Stomach (tissue), 9 donors: ENCODE results near the gene CRB2. TPM values are rescaled to one million over a fixed set of nuclear protein-coding genes. Genes with fewer than 3 reads are reported as not detected.

Source experiments
- DNase-seq, 2 donors: peaks; one replicate each; pipeline versions ENCODE4 v3.0.0 to v3.0.0-alpha.2; 2013 to 2019
- H3K27ac ChIP-seq, 5 donors: fragments of 200-600 bp in 4 of 5; sonication (generic) in 4 of 5; one replicate each; pipeline ENCODE4 v1.5.1; 2013 to 2019; ENCODE audit warnings: mild to moderate bottlenecking in 1 of 5, moderate library complexity in 1 of 5
- H3K27me3 ChIP-seq, 3 donors: fragments of 200-600 bp; sonication (generic); one replicate each; pipeline ENCODE4 v1.5.1; 2017 to 2019; ENCODE audit warnings: mixed run types in 1 of 3
- H3K36me3 ChIP-seq, 4 donors: fragments of 200-600 bp; sonication (generic); 1 replicate in 3 of 4; 2 replicates in 1 of 4; pipeline ENCODE4 v1.5.1; 2016 to 2019
- H3K4me1 ChIP-seq, 4 donors: fragments of 200-600 bp; sonication (generic); one replicate each; pipeline ENCODE4 v1.5.1; 2016 to 2019
- H3K4me3 ChIP-seq, 4 donors: fragments of 200-600 bp; sonication (generic) in 3 of 4; one replicate each; pipeline ENCODE4 v1.5.1; 2016 to 2019; ENCODE audit warnings: mild to moderate bottlenecking in 1 of 4
- H3K9me3 ChIP-seq, 4 donors: fragments of 200-600 bp; sonication (generic); one replicate each; pipeline ENCODE4 v1.5.1; 2016 to 2019
- CTCF ChIP-seq, 7 experiments: fragments of 450-650 bp in 4 of 7; fragments of 200-600 bp in 3 of 7; sonication (generic) in 3 of 7; IDR thresholded peaks; one replicate each; pipeline ENCODE4 v1.5.1; 2016 to 2019; ENCODE audit warnings: antibody characterized with exemption in 7 of 7, control low read depth in 2 of 7, mild to moderate bottlenecking in 1 of 7
- EP300 ChIP-seq: sonication (generic); formaldehyde crosslinking; IDR thresholded peaks from one replicate; pipeline ENCODE4 v1.6.1; 2017; ENCODE audit warnings: antibody characterized with exemption
- POLR2A ChIP-seq, 4 donors: fragments of 450-650 bp; IDR thresholded peaks; one replicate each; pipeline ENCODE4 v1.6.1; 2016; ENCODE audit warnings: antibody characterized with exemption in 4 of 4, control low read depth in 2 of 4, mild to moderate bottlenecking in 1 of 4, moderate library complexity in 1 of 4
- POLR2AphosphoS5 ChIP-seq, 3 donors: sonication (generic); formaldehyde crosslinking; IDR thresholded peaks; one replicate each; pipeline ENCODE4 v1.6.1; 2016; ENCODE audit warnings: antibody characterized with exemption in 3 of 3
- WGBS, 5 donors: extraction: QIAGEN DNeasy Blood & Tissue Kit in 3 of 5; methylation state at CpG; one replicate each; pipeline versions ENCODE4 v1.1.5 to v1.1.7; 2013 to 2018; 5-methylcytosine and 5-hydroxymethylcytosine counted together
- intact Hi-C: fragments of 100-400 bp; cut with DNase I; formaldehyde crosslinking; loops from one replicate; pipeline ENCODE4 v1.15.1; 2023; ENCODE audit warnings: low total_unique reads
- polyA plus RNA-seq, 3 donors: library from polyadenylated mRNA; stranded (reverse); fragments of 200-250 nt; gene quantifications; one replicate each; pipeline ENCODE4 v1.2.3, GENCODE V29; 2013
- total RNA-seq, 5 donors: library from RNA; depleted of rRNA; stranded (reverse); fragments of >200 nt; gene quantifications; one replicate each; pipeline versions ENCODE4 v1.1.0 to v1.2.3, GENCODE V29; 2014 to 2016
- donor health status: healthy with polysubstance abuse.
- donor health status: Bipolar disorder and iron deficiency.
- donor health status: healthy.

CRB2 gene
- total and polyA plus RNA-seq, 8 donors = 0.03 to 4.3 (median 0.19) TPM; not detected in 4

- DNase-seq = no peak
- H3K9me3 ChIP-seq = no peaks in the 10 kb centered on the region
- H3K4me1 ChIP-seq = peaks cover 12 to 37% (median 29%) of the 10 kb centered on the region in 4 donors
- no peak for TF ChIP-seq POLR2AphosphoS5 (IDR thresholded peaks at IDR 0.05)
- no peak for TF ChIP-seq POLR2A (IDR thresholded peaks at IDR 0.05)
- no peak for TF ChIP-seq EP300
- TF ChIP-seq CTCF (IDR thresholded peaks at IDR 0.05) = no peak
- H3K27me3 ChIP-seq = peaks cover 14 to 97% (median 54%) of the 10 kb centered on the region in 3 donors
- WGBS, 5 donors = 18 to 51% (median 24%) methylated on average over 7 to 58 of the region's 58 CpGs
- intact Hi-C loops = no loop called here
- H3K27ac ChIP-seq = no peak overlapping the region
- H3K36me3 ChIP-seq = no peaks in the 10 kb centered on the region
- H3K4me3 ChIP-seq = no peak overlapping the region
These were observed 16.9 kb downstream of the CRB2 start for GRCh38 chr9:123372766-123373446.

- intact Hi-C loops = no loop called here
- Histone ChIP-seq H3K9me3 (no peaks in the 10 kb centered on the region), H3K36me3 (no peaks in the 10 kb centered on the region), H3K27ac (no peak overlapping the region), H3K4me1 (peaks cover 12 to 37% (median 29%) of the 10 kb centered on the region in 4 donors), H3K27me3 (peaks cover 14 to 92% (median 54%) of the 10 kb centered on the region in 3 donors), H3K4me3 (no peak overlapping the region)
- WGBS, 5 donors = 0 to 8% (median 4%) methylated on average over 9 to 60 of the region's 60 CpGs
- TF ChIP-seq POLR2AphosphoS5 (IDR thresholded peaks at IDR 0.05) = no peak
- no peak for TF ChIP-seq CTCF (IDR thresholded peaks at IDR 0.05)
- no peak for TF ChIP-seq EP300
- no peak for TF ChIP-seq POLR2A (IDR thresholded peaks at IDR 0.05)
- DNase-seq = no peak
These were observed 17.5 kb downstream of the CRB2 start for GRCh38 chr9:123373447-123373923.

GRCh38 chr9:123373946-123374345 lies 17.9 kb downstream of the CRB2 start:
- DNase-seq = peak in 1 of 2 donors; percentile 62

GRCh38 chr9:123375469-123376132 lies 19.6 kb downstream of the CRB2 start:
- DNase-seq = peak in 1 of 2 donors; percentile 77
- Histone ChIP-seq H3K4me3 (no peak overlapping the region), H3K27me3 (peaks cover 14 to 71% (median 46%) of the 10 kb centered on the region in 3 donors), H3K9me3 (no peaks in the 10 kb centered on the region), H3K36me3 (no peaks in the 10 kb centered on the region), H3K27ac (no peak overlapping the region), H3K4me1 (peaks cover 12 to 37% (median 29%) of the 10 kb centered on the region in 4 donors)
- TF ChIP-seq POLR2AphosphoS5 (IDR thresholded peaks at IDR 0.05) = no peak
- no peak for TF ChIP-seq CTCF (IDR thresholded peaks at IDR 0.05)
- TF ChIP-seq POLR2A (IDR thresholded peaks at IDR 0.05) = no peak
- TF ChIP-seq EP300 = no peak
- intact Hi-C loops = no loop called here
- 10 to 21% (median 14%) methylated on average over 9 to 14 of the region's 14 CpGs for WGBS, 5 donors

More at GRCh38 chr9:123373946-123374345, 17.9 kb downstream of the CRB2 start:
- intact Hi-C loops = no loop called here
- H3K4me1 ChIP-seq = peaks cover 12 to 37% (median 29%) of the 10 kb centered on the region in 4 donors
- WGBS, 5 donors = 6 to 23% (median 15%) methylated on average over 6 to 10 of the region's 10 CpGs
- peaks cover 14 to 88% (median 50%) of the 10 kb centered on the region in 3 donors for H3K27me3 ChIP-seq
- TF ChIP-seq POLR2A (IDR thresholded peaks at IDR 0.05) = no peak
- H3K4me3 ChIP-seq = no peak overlapping the region
- no peaks in the 10 kb centered on the region for H3K36me3 ChIP-seq
- H3K27ac ChIP-seq = no peak overlapping the region
- no peaks in the 10 kb centered on the region for H3K9me3 ChIP-seq
